Kidney epithelial cell (primary cell): Measurements from ENCODE around the gene ATRAID. TPM values are rescaled to one million over a fixed set of nuclear protein-coding genes. Genes with fewer than 3 reads are reported as not detected.

ENCODE experiments used
- DNase-seq: peaks from one replicate; pipeline ENCODE4 v3.0.0-alpha.2; 2010; ENCODE audit warnings: low read depth
- H3K27me3 ChIP-seq: 2 replicates; pipeline ENCODE4 v1.6.0; 2011; ENCODE audit warnings: low read length; ENCODE audit not compliant: control insufficient read depth, insufficient read depth
- H3K36me3 ChIP-seq: 2 replicates; pipeline ENCODE4 v1.5.1; 2011; ENCODE audit warnings: low read length; ENCODE audit not compliant: control insufficient read depth, insufficient read depth
- H3K4me3 ChIP-seq: 2 replicates; pipeline ENCODE4 v1.5.1; 2011; ENCODE audit warnings: low read depth, mild to moderate bottlenecking, control low read depth, low read length
- CTCF ChIP-seq: IDR thresholded peaks from 2 replicates; pipeline ENCODE4 v1.5.1; 2011; ENCODE audit warnings: mild to moderate bottlenecking, moderate library complexity, low read length, control low read depth, inconsistent platforms; ENCODE audit not compliant: insufficient read depth, poor library complexity, severe bottlenecking
- total RNA-seq: library from RNA; depleted of rRNA; stranded (reverse); fragments of >200 nt; gene quantifications from 2 replicates; pipeline ENCODE4 v1.2.3, GENCODE V29; 2015

ATRAID gene
- total RNA-seq, 1 donor from 2014 or later = 146 TPM

GRCh38 chr2:27255187-27255586 lies 43.3 kb downstream of the ATRAID start:
- no peak for DNase-seq
- TF ChIP-seq CTCF = no peak
- H3K27me3 ChIP-seq = peaks cover 57% of the 10 kb centered on the region

GRCh38 chr2:27255660-27256059 lies 43.8 kb downstream of the ATRAID start:
- Histone ChIP-seq H3K36me3 (no peaks in the 10 kb centered on the region), H3K27me3 (peaks cover 57% of the 10 kb centered on the region), H3K4me3 (no peak overlapping the region)
- DNase-seq = no peak
- TF ChIP-seq CTCF = no peak

More at GRCh38 chr2:27255187-27255586, 43.3 kb downstream of the ATRAID start:
- H3K36me3 ChIP-seq = no peaks in the 10 kb centered on the region
- no peak overlapping the region for H3K4me3 ChIP-seq

- H3K27me3 ChIP-seq = peaks cover 58% of the 10 kb centered on the region
- H3K4me3 ChIP-seq = no peak overlapping the region
- H3K36me3 ChIP-seq = no peaks in the 10 kb centered on the region
- TF ChIP-seq CTCF = no peak
- no peak for DNase-seq
These were observed 45.1 kb downstream of the ATRAID start for GRCh38 chr2:27256855-27257454.

- Histone ChIP-seq H3K36me3 (no peaks in the 10 kb centered on the region), H3K4me3 (no peak overlapping the region), H3K27me3 (peaks cover 68% of the 10 kb centered on the region)
- DNase-seq = no peak
- TF ChIP-seq CTCF = no peak
These were observed 46.2 kb downstream of the ATRAID start for GRCh38 chr2:27258051-27258450.

GRCh38 chr2:27261241-27261925 lies 49.5 kb downstream of the ATRAID start:
- no peak for TF ChIP-seq CTCF
- Histone ChIP-seq H3K4me3 (no peak overlapping the region), H3K36me3 (no peaks in the 10 kb centered on the region), H3K27me3 (peaks cover 84% of the 10 kb centered on the region)
- no peak for DNase-seq

GRCh38 chr2:27261926-27262298 lies 50.1 kb downstream of the ATRAID start:
- no peaks in the 10 kb centered on the region for H3K36me3 ChIP-seq
- TF ChIP-seq CTCF = no peak
- no peak overlapping the region for H3K4me3 ChIP-seq
- DNase-seq = no peak
- peaks cover 82% of the 10 kb centered on the region for H3K27me3 ChIP-seq
